PFSK-1 (cell line): ENCODE measurements around the gene PAPOLB.

Source experiments
- FOXP2 ChIP-seq: optimal IDR thresholded peaks from 2 replicates; pipeline ENCODE3; 2011; ENCODE audit warnings: borderline replicate concordance, control low read depth, inconsistent platforms; ENCODE audit not compliant: insufficient read depth; ENCODE audit errors: extremely low read length, extremely low read depth
- POLR2AphosphoS5 ChIP-seq: IDR thresholded peaks from 2 replicates; pipeline ENCODE4 v1.6.1; 2012; ENCODE audit warnings: low read depth, mild to moderate bottlenecking, control low read depth, low read length, moderate library complexity
- SIN3A ChIP-seq: IDR thresholded peaks from 2 replicates; pipeline ENCODE4 v1.6.1; 2012; ENCODE audit warnings: mild to moderate bottlenecking, low read length, moderate library complexity, borderline replicate concordance; ENCODE audit not compliant: insufficient read depth
- TAF1 ChIP-seq: IDR thresholded peaks from 2 replicates; pipeline ENCODE4 v1.6.1; 2012; ENCODE audit warnings: low read length, control low read depth, borderline replicate concordance; ENCODE audit not compliant: insufficient read depth
- TF ChIP-seq, protein P1 (sequence below), 2 experiments: IDR thresholded peaks; 2 replicates each; pipeline versions ENCODE4 v1.6.1 to v1.8.0; 2011 to 2012; ENCODE audit warnings: low read depth in 2 of 2, low read length in 2 of 2, control low read depth in 1 of 2, inconsistent platforms in 1 of 2, mild to moderate bottlenecking in 1 of 2, moderate library complexity in 1 of 2; ENCODE audit not compliant: insufficient read depth in 1 of 2

Gene PAPOLB

DNA sequence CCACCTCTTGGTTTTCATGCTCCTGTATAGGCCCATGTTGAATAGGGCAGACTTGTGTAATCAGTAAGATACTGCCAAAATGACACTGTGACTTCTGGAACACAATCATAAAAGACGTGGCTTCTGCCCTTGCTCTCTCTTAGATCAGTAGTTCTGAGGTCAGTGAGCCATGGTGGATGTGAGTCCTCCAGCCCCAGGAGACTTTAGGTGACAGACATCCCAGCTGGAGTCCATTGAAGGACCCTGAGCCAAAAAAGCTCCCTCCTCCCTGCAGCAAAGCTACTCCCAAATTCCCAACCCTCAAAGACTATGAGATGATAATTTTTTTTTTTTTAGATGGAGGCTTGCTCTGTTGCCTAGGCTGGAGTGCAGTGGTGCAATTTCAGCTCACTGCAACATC, 24.8 kb upstream of the PAPOLB start:
- TF ChIP-seq, protein P1, sequence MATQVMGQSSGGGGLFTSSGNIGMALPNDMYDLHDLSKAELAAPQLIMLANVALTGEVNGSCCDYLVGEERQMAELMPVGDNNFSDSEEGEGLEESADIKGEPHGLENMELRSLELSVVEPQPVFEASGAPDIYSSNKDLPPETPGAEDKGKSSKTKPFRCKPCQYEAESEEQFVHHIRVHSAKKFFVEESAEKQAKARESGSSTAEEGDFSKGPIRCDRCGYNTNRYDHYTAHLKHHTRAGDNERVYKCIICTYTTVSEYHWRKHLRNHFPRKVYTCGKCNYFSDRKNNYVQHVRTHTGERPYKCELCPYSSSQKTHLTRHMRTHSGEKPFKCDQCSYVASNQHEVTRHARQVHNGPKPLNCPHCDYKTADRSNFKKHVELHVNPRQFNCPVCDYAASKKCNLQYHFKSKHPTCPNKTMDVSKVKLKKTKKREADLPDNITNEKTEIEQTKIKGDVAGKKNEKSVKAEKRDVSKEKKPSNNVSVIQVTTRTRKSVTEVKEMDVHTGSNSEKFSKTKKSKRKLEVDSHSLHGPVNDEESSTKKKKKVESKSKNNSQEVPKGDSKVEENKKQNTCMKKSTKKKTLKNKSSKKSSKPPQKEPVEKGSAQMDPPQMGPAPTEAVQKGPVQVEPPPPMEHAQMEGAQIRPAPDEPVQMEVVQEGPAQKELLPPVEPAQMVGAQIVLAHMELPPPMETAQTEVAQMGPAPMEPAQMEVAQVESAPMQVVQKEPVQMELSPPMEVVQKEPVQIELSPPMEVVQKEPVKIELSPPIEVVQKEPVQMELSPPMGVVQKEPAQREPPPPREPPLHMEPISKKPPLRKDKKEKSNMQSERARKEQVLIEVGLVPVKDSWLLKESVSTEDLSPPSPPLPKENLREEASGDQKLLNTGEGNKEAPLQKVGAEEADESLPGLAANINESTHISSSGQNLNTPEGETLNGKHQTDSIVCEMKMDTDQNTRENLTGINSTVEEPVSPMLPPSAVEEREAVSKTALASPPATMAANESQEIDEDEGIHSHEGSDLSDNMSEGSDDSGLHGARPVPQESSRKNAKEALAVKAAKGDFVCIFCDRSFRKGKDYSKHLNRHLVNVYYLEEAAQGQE (IDR thresholded peaks at IDR 0.05; ENCODE audit: insufficient read depth in 1 of 2, low read depth in 2 of 2, low read length in 2 of 2), result no peak
- no peak for TF ChIP-seq FOXP2
- TF ChIP-seq TAF1, result no peak
- TF ChIP-seq POLR2AphosphoS5, result no peak
- no peak for TF ChIP-seq SIN3A

DNA sequence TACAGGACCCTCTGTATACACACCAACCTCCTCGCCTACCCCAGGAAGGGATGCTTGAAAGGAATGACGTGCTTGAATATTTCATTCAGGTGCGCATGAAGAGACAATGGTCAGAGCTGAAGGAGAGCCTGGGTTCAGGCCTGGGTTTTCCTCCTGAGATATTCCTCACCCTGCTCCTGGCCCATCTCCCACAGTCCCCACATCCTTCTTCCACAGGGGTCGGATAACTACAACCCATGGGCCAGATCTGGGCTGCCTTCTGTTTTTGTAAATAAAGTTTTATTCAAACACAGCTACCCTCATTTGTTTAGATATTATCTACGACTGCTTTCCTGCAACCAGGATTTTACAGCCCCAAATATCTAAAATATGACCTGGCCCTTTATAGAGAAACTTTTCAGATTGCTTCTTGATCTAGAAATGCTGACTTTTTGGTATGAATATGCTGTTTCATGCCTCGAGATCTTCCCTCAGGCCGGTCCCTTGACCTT, 23.5 kb upstream of the PAPOLB start:
- TF ChIP-seq SIN3A, result no peak
- TF ChIP-seq FOXP2, result no peak
- TF ChIP-seq POLR2AphosphoS5, result no peak
- TF ChIP-seq, protein P1 (IDR thresholded peaks at IDR 0.05; ENCODE audit: insufficient read depth in 1 of 2, low read depth in 2 of 2, low read length in 2 of 2), result no peak
- no peak for TF ChIP-seq TAF1

DNA sequence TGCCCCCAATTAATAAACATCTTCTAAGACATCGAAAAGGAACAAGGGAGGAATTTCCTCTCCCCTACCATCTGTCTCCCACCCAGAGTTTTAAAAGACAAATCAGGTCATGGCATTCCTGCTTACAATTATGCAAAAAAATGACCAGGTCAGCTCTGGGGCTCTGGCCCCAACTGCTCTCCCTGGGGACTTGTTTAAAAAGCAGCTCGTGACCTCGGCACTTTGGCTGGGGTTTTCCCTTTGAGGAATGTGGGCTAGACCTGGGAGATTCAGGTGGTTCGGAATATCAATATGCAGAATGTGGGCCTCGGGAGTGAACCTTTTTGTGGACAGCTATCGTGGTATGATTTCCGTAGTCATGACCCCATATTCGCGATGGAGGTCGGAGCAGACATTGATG, 22.3 kb upstream of the PAPOLB start:
- no peak for TF ChIP-seq POLR2AphosphoS5
- no peak for TF ChIP-seq FOXP2
- TF ChIP-seq SIN3A, result no peak
- TF ChIP-seq TAF1, result no peak
- TF ChIP-seq, protein P1 (IDR thresholded peaks at IDR 0.05; ENCODE audit: insufficient read depth in 1 of 2, low read depth in 2 of 2, low read length in 2 of 2), result no peak

DNA sequence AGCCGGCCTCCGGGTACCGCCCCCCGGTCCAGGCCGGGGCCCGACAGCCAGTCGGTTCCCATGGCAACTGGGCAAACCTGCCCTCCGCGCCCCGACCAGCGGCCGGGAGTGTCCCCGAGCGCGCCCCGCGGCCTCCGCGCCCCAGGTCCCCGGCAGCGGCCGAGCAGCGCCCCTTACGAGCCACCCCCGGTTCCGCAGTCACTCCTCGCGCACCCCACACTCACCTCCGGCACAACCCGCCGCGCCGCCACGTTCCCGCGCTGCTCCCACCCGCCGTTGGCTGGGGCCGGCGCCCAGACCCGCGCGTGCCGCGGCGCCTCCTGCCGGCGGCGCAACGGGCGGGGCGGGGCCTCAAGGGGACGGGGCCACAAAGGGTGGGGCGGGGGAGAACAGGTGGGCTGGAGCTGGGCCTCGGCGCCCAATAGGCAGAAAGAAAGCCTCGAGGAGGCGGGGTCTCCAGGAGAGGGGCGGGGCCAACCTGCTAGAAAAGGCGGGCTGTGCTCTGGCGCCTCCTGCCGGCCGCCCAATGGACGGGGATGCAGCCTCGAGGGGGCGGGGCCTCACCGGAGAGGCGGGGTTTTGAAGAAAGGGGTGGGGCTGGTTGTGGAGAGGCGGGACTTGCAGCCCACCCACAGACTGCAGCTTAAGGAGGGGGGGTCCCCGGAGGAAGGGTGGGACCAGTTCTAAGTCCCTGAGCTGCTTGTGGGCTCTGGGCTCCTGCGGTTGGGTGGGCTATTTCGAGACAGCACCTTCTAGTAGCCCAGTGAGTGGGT, 21.7 kb upstream of the PAPOLB start, which contains the start of gene RADIL:
Gene RADIL, minus strand, starts transcription at position 345 of the 773 bp plus-strand sequence. CDS start 5,577 bp downstream, outside the sequence.
- TF ChIP-seq SIN3A (no peak), FOXP2 (no peak), TAF1 (no peak), POLR2AphosphoS5 (no peak)
- TF ChIP-seq, protein P1 (IDR thresholded peaks at IDR 0.05; ENCODE audit: insufficient read depth in 1 of 2, low read depth in 2 of 2, low read length in 2 of 2), result no peak
